ENCODE measurements around the gene CCDC194. TPM values are rescaled to one million over a fixed set of nuclear protein-coding genes. Genes with fewer than 3 reads are reported as not detected.
A peak's percentile ranks its signal among the peaks of the same experiment; 100 is the strongest.

CCDC194 gene
- total and polyA plus RNA-seq, 9 donors = not detected

DNA sequence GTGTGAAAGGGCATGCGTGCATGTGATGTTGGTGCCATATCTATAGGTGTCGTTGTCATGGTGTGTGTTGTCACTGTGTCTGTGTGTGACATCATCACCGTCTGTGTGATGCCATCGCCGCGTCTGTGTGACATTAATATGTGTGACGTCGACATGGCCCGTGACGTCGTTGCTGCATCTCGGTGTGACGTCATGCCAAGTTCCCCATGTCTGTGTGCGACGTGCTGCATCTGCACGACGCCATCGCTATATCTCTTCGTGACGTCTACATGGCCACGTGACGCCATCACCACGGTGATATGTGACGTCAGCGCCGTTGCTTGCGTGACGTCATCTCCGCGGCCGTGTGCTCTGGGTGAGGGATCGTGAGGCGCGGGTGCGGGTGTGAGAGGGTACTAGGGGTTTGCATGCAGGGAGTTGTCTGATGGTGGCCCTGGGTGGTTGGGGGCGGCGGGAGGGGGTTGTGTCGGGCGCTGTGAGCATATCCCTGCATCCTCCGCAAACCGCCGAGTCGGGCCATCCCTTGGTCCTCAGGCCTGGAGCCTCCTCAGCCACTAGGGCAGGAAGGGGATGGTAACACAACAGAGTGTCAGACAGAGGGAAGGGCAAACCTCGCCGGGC is 42.1 kb downstream of the CCDC194 start:
- 92% methylated on average over 39 of the region's 45 CpGs for WGBS (ENCODE audit: insufficient coverage)

GRCh38 chr19:17348700-17349099 is 45.3 kb downstream of the CCDC194 start:
- peak overlapping the region; percentile 86 for H3K27ac ChIP-seq (ENCODE audit: low read length)
- no peaks in the 10 kb centered on the region for H3K36me3 ChIP-seq (ENCODE audit: control insufficient read depth, insufficient read depth, low read length)
- no peak overlapping the region for H3K4me3 ChIP-seq (ENCODE audit: low read length)
- 2% methylated on average over 6 of the region's 12 CpGs for WGBS (ENCODE audit: insufficient coverage)
- no peaks in the 10 kb centered on the region for H3K9me3 ChIP-seq (replicated peaks; ENCODE audit: control insufficient read depth, low read depth, low read length)
- peaks cover 3% of the 10 kb centered on the region for H3K27me3 ChIP-seq (ENCODE audit: control insufficient read depth, insufficient read depth, low read length)
- peaks cover 36% of the 10 kb centered on the region for H3K4me1 ChIP-seq (ENCODE audit: control insufficient read depth, insufficient read depth, low read length)
- DNase-seq = peak; percentile 84

More for the DNA sequence above, 42.1 kb downstream of the CCDC194 start:
- Histone ChIP-seq H3K4me1 (ENCODE audit: control insufficient read depth, insufficient read depth, low read length) (peaks cover 31% of the 10 kb centered on the region), H3K36me3 (ENCODE audit: control insufficient read depth, insufficient read depth, low read length) (no peaks in the 10 kb centered on the region), H3K4me3 (ENCODE audit: low read length) (no peak overlapping the region), H3K27me3 (ENCODE audit: control insufficient read depth, insufficient read depth, low read length) (peaks cover 3% of the 10 kb centered on the region), H3K27ac (ENCODE audit: low read length) (no peak overlapping the region), H3K9me3 (replicated peaks; ENCODE audit: control insufficient read depth, low read depth, low read length) (no peaks in the 10 kb centered on the region)
- no peak for DNase-seq

GRCh38 chr19:17347877-17348276 is 46.1 kb downstream of the CCDC194 start:
- Histone ChIP-seq H3K4me3 (ENCODE audit: low read length) (no peak overlapping the region), H3K9me3 (replicated peaks; ENCODE audit: control insufficient read depth, low read depth, low read length) (no peaks in the 10 kb centered on the region), H3K36me3 (ENCODE audit: control insufficient read depth, insufficient read depth, low read length) (no peaks in the 10 kb centered on the region), H3K27me3 (ENCODE audit: control insufficient read depth, insufficient read depth, low read length) (peaks cover 3% of the 10 kb centered on the region), H3K4me1 (ENCODE audit: control insufficient read depth, insufficient read depth, low read length) (peaks cover 30% of the 10 kb centered on the region), H3K27ac (ENCODE audit: low read length) (peak overlapping the region; percentile 86)
- no peak for DNase-seq
- WGBS (ENCODE audit: insufficient coverage) = no CpG with 5 or more reads among the region's 2 CpGs

DNA sequence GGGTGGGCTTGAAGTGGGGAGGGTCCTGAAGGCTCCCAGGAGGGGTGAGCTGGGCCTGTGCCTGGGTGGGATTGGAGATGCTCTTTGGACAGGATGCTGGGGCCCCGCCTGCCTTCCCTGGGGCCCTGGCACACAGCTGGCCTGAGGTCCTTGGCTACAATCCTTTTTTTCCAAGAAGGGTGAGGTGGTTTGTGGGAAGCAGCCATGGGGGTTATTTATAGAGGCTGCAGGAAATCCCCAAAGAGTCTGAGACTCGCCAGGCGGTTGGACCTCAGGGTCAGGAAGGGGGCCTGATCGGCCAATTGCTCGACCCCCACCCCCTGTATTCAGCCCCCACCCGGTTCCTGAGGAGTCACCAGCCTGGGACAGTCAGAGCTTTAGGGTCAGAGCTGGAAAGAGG is 46.6 kb downstream of the CCDC194 start:
- WGBS (ENCODE audit: insufficient coverage) = 60% methylated on average over 1 of the region's 6 CpGs
- Histone ChIP-seq H3K9me3 (replicated peaks; ENCODE audit: control insufficient read depth, low read depth, low read length) (no peaks in the 10 kb centered on the region), H3K4me1 (ENCODE audit: control insufficient read depth, insufficient read depth, low read length) (peaks cover 27% of the 10 kb centered on the region), H3K36me3 (ENCODE audit: control insufficient read depth, insufficient read depth, low read length) (no peaks in the 10 kb centered on the region), H3K4me3 (ENCODE audit: low read length) (no peak overlapping the region), H3K27me3 (ENCODE audit: control insufficient read depth, insufficient read depth, low read length) (peaks cover 3% of the 10 kb centered on the region), H3K27ac (ENCODE audit: low read length) (peak overlapping the region; percentile 86)
- DNase-seq = peak; percentile 63

DNA sequence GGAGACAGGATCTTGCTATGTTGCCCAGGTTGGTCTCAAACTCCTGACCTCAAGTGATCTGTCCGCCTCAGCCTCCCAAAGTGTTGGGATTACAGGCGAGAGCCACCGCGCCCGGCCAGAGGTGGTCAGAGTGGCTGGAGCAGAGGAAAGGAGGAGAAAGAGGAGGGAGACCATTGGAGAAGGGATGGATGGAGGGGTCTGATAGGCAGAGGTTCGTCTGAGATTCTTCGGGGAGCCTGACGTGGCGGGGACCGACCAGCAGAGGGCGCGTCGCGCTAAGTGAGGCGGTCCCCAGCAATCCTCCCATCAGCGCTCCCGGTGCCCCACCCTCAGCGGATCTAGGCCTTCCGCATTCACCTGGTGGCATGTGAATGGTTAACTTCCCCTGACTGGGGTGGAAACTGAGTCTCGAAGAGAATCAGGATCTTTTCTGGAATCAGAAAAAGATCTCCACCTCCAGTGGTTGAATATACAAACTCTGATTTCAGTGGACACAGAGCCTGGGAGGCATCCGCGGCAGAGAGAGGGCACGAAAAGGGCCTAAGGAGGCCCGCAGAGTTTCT is 47.8 kb downstream of the CCDC194 start:
- peak; percentile 69 for DNase-seq
- no peak overlapping the region for H3K4me3 ChIP-seq (ENCODE audit: low read length)
- no peaks in the 10 kb centered on the region for H3K9me3 ChIP-seq (replicated peaks; ENCODE audit: control insufficient read depth, low read depth, low read length)
- peak overlapping the region; percentile 86 for H3K27ac ChIP-seq (ENCODE audit: low read length)
- H3K36me3 ChIP-seq (ENCODE audit: control insufficient read depth, insufficient read depth, low read length) = peaks cover 6% of the 10 kb centered on the region
- peaks cover 27% of the 10 kb centered on the region for H3K4me1 ChIP-seq (ENCODE audit: control insufficient read depth, insufficient read depth, low read length)
- 32% methylated on average over 12 of the region's 24 CpGs for WGBS (ENCODE audit: insufficient coverage)
- H3K27me3 ChIP-seq (ENCODE audit: control insufficient read depth, insufficient read depth, low read length) = peaks cover 3% of the 10 kb centered on the region

DNA sequence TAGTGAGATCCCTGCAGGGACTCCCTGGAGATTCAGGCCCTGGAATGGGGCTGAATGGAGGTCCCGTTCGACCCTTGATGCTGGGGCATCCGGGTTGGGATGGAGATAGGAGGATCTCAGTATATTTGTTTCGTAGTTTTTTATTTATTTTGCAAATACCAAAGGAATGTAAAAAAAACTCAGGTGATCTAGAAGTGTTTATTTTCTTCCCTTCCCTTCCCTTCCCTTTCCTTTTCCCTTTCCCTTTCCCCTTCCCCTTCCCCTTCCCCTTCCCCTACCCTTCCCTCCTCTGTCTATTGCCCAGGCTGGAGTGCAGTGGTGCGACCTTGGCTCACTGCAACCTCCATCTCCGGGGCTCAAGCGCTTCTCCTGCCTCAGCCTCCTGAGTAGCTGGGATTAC is 52.2 kb downstream of the CCDC194 start:
- no peaks in the 10 kb centered on the region for H3K9me3 ChIP-seq (replicated peaks; ENCODE audit: control insufficient read depth, low read depth, low read length)
- DNase-seq = no peak
- peaks cover 19% of the 10 kb centered on the region for H3K4me1 ChIP-seq (ENCODE audit: control insufficient read depth, insufficient read depth, low read length)
- no peak overlapping the region for H3K27ac ChIP-seq (ENCODE audit: low read length)
- 80% methylated on average over 3 of the region's 7 CpGs for WGBS (ENCODE audit: insufficient coverage)
- no peaks in the 10 kb centered on the region for H3K27me3 ChIP-seq (ENCODE audit: control insufficient read depth, insufficient read depth, low read length)
- no peak overlapping the region for H3K4me3 ChIP-seq (ENCODE audit: low read length)
- H3K36me3 ChIP-seq (ENCODE audit: control insufficient read depth, insufficient read depth, low read length) = peaks cover 13% of the 10 kb centered on the region

DNA sequence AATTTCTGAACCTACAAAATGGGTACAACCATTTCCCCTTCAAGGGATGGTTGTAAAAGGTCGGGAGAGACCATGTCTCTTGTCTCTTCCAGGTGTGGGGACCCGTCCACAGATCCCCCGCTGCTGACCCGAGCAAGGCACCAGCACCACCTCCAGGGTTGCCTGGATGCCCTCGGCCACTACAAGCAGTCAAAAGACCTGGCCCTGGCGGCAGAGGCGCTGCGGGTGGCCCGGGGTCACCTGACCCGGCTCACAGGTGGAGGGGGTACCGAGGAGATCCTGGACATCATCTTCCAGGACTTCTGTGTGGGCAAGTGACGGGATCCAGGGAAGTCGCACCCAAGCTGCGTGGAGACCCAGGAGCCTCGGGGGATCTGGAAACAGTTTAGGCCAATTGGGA is 52.6 kb downstream of the CCDC194 start:
- Histone ChIP-seq H3K27me3 (ENCODE audit: control insufficient read depth, insufficient read depth, low read length) (no peaks in the 10 kb centered on the region), H3K27ac (ENCODE audit: low read length) (no peak overlapping the region), H3K4me3 (ENCODE audit: low read length) (no peak overlapping the region), H3K4me1 (ENCODE audit: control insufficient read depth, insufficient read depth, low read length) (peaks cover 20% of the 10 kb centered on the region), H3K9me3 (replicated peaks; ENCODE audit: control insufficient read depth, low read depth, low read length) (no peaks in the 10 kb centered on the region), H3K36me3 (ENCODE audit: control insufficient read depth, insufficient read depth, low read length) (peaks cover 13% of the 10 kb centered on the region)
- 89% methylated on average over 15 of the region's 15 CpGs for WGBS (ENCODE audit: insufficient coverage)
- no peak for DNase-seq

GRCh38 chr19:17340871-17341357 is 53.1 kb downstream of the CCDC194 start:
- H3K4me1 ChIP-seq (ENCODE audit: control insufficient read depth, insufficient read depth, low read length) = peaks cover 18% of the 10 kb centered on the region
- whole genome bisulfite sequencing (ENCODE audit: insufficient coverage) = 55% methylated on average over 15 of the region's 17 CpGs
- no peak overlapping the region for H3K27ac ChIP-seq (ENCODE audit: low read length)
- no peak for DNase-seq
- no peaks in the 10 kb centered on the region for H3K9me3 ChIP-seq (replicated peaks; ENCODE audit: control insufficient read depth, low read depth, low read length)
- peaks cover 13% of the 10 kb centered on the region for H3K36me3 ChIP-seq (ENCODE audit: control insufficient read depth, insufficient read depth, low read length)
- H3K4me3 ChIP-seq (ENCODE audit: low read length) = no peak overlapping the region
- no peaks in the 10 kb centered on the region for H3K27me3 ChIP-seq (ENCODE audit: control insufficient read depth, insufficient read depth, low read length)

Other genes with a start within 250 kb of the CCDC194 start
- gene USE1, start 178.8 kb downstream of the CCDC194 start, total RNA-seq = 21.0 TPM
- gene USE1, start 178.8 kb downstream of the CCDC194 start, polyA plus RNA-seq (ENCODE audit: insufficient read depth in 1 of 8, insufficient read length in 8 of 8, low replicate concordance in 1 of 8) = 10 to 100 TPM; 25.1 to 36.0 (median 29.3) TPM
- 3.1 TPM for gene OCEL1, start 168.0 kb downstream of the CCDC194 start, total RNA-seq
- gene OCEL1, start 168.0 kb downstream of the CCDC194 start, polyA plus RNA-seq (ENCODE audit: insufficient read depth in 1 of 8, insufficient read length in 8 of 8, low replicate concordance in 1 of 8) = 10 to 100 TPM in 1 of 8 donors, 1 to 10 TPM in 7; 6.7 to 14.2 (median 9.4) TPM
- gene NR2F6, start 148.3 kb downstream of the CCDC194 start, total RNA-seq = 32.4 TPM
- 10 to 100 TPM; 26.5 to 37.9 (median 30.8) TPM for gene NR2F6, start 148.3 kb downstream of the CCDC194 start, polyA plus RNA-seq (ENCODE audit: insufficient read depth in 1 of 8, insufficient read length in 8 of 8, low replicate concordance in 1 of 8)
- 5.2 TPM for gene USHBP1, start 129.5 kb downstream of the CCDC194 start, total RNA-seq
- gene USHBP1, start 129.5 kb downstream of the CCDC194 start, polyA plus RNA-seq (ENCODE audit: insufficient read depth in 1 of 8, insufficient read length in 8 of 8, low replicate concordance in 1 of 8) = 1 to 10 TPM; 5.4 to 8.8 (median 6.5) TPM
- gene BABAM1, start 126.8 kb downstream of the CCDC194 start, total RNA-seq = 85.8 TPM
- 10 to 100 TPM; 81.3 to 97.9 (median 92.8) TPM for gene BABAM1, start 126.8 kb downstream of the CCDC194 start, polyA plus RNA-seq (ENCODE audit: insufficient read depth in 1 of 8, insufficient read length in 8 of 8, low replicate concordance in 1 of 8)
- 0.44 TPM for gene ANKLE1, start 112.3 kb downstream of the CCDC194 start, total RNA-seq
- gene ANKLE1, start 112.3 kb downstream of the CCDC194 start, polyA plus RNA-seq (ENCODE audit: insufficient read depth in 1 of 8, insufficient read length in 8 of 8, low replicate concordance in 1 of 8) = 1 to 10 TPM in 5 of 8 donors, under 1 TPM in 3; 0.70 to 1.5 (median 1.2) TPM
- 6.1 TPM for gene ABHD8, start 90.8 kb downstream of the CCDC194 start, total RNA-seq
- gene ABHD8, start 90.8 kb downstream of the CCDC194 start, polyA plus RNA-seq (ENCODE audit: insufficient read depth in 1 of 8, insufficient read length in 8 of 8, low replicate concordance in 1 of 8) = 10 to 100 TPM in 1 of 8 donors, 1 to 10 TPM in 7; 7.5 to 10.1 (median 8.4) TPM
- 28.3 TPM for gene MRPL34, start 88.3 kb downstream of the CCDC194 start, total RNA-seq
- 10 to 100 TPM; 25.0 to 43.0 (median 36.4) TPM for gene MRPL34, start 88.3 kb downstream of the CCDC194 start, polyA plus RNA-seq (ENCODE audit: insufficient read depth in 1 of 8, insufficient read length in 8 of 8, low replicate concordance in 1 of 8)
- 18.6 TPM for gene DDA1, start 84.6 kb downstream of the CCDC194 start, total RNA-seq
- gene DDA1, start 84.6 kb downstream of the CCDC194 start, polyA plus RNA-seq (ENCODE audit: insufficient read depth in 1 of 8, insufficient read length in 8 of 8, low replicate concordance in 1 of 8) = 10 to 100 TPM; 32.5 to 42.2 (median 36.8) TPM
- gene ANO8, start 59.3 kb downstream of the CCDC194 start, total RNA-seq = 3.9 TPM
- 1 to 10 TPM; 4.3 to 8.3 (median 6.9) TPM for gene ANO8, start 59.3 kb downstream of the CCDC194 start, polyA plus RNA-seq (ENCODE audit: insufficient read depth in 1 of 8, insufficient read length in 8 of 8, low replicate concordance in 1 of 8)
- 7.6 TPM for gene GTPBP3, start 56.6 kb downstream of the CCDC194 start, total RNA-seq
- gene GTPBP3, start 56.6 kb downstream of the CCDC194 start, polyA plus RNA-seq (ENCODE audit: insufficient read depth in 1 of 8, insufficient read length in 8 of 8, low replicate concordance in 1 of 8) = 10 to 100 TPM in 5 of 8 donors, 1 to 10 TPM in 3; 9.2 to 16.3 (median 13.2) TPM
- gene PLVAP, start 16.9 kb downstream of the CCDC194 start, total RNA-seq = 23.1 TPM
- 10 to 100 TPM; 43.2 to 70.0 (median 62.8) TPM for gene PLVAP, start 16.9 kb downstream of the CCDC194 start, polyA plus RNA-seq (ENCODE audit: insufficient read depth in 1 of 8, insufficient read length in 8 of 8, low replicate concordance in 1 of 8)
- gene BST2, start 11.4 kb upstream of the CCDC194 start, total RNA-seq = 4.7 TPM
- gene BST2, start 11.4 kb upstream of the CCDC194 start, polyA plus RNA-seq (ENCODE audit: insufficient read depth in 1 of 8, insufficient read length in 8 of 8, low replicate concordance in 1 of 8) = 1 to 10 TPM; 5.9 to 9.3 (median 6.3) TPM
- gene MVB12A, start 25.9 kb upstream of the CCDC194 start, total RNA-seq = 32.9 TPM
- 10 to 100 TPM; 29.5 to 44.3 (median 33.2) TPM for gene MVB12A, start 25.9 kb upstream of the CCDC194 start, polyA plus RNA-seq (ENCODE audit: insufficient read depth in 1 of 8, insufficient read length in 8 of 8, low replicate concordance in 1 of 8)
- gene TMEM221, start 54.5 kb upstream of the CCDC194 start, total RNA-seq = 1.0 TPM
- 1 to 10 TPM; 1.0 to 1.8 (median 1.2) TPM for gene TMEM221, start 54.5 kb upstream of the CCDC194 start, polyA plus RNA-seq (ENCODE audit: insufficient read depth in 1 of 8, insufficient read length in 8 of 8, low replicate concordance in 1 of 8)
- not detected for gene NXNL1, start 66.7 kb upstream of the CCDC194 start, total RNA-seq
- gene NXNL1, start 66.7 kb upstream of the CCDC194 start, polyA plus RNA-seq (ENCODE audit: insufficient read depth in 1 of 8, insufficient read length in 8 of 8, low replicate concordance in 1 of 8) = not detected
- 11.6 TPM for gene SLC27A1, start 76.3 kb upstream of the CCDC194 start, total RNA-seq
- 10 to 100 TPM; 11.8 to 20.7 (median 16.9) TPM for gene SLC27A1, start 76.3 kb upstream of the CCDC194 start, polyA plus RNA-seq (ENCODE audit: insufficient read depth in 1 of 8, insufficient read length in 8 of 8, low replicate concordance in 1 of 8)
- 46.5 TPM for gene PGLS, start 117.5 kb upstream of the CCDC194 start, total RNA-seq
- 10 to 100 TPM; 46.9 to 70.5 (median 54.0) TPM for gene PGLS, start 117.5 kb upstream of the CCDC194 start, polyA plus RNA-seq (ENCODE audit: insufficient read depth in 1 of 8, insufficient read length in 8 of 8, low replicate concordance in 1 of 8)
- 42.1 TPM for gene COLGALT1, start 161.5 kb upstream of the CCDC194 start, total RNA-seq
- gene COLGALT1, start 161.5 kb upstream of the CCDC194 start, polyA plus RNA-seq (ENCODE audit: insufficient read depth in 1 of 8, insufficient read length in 8 of 8, low replicate concordance in 1 of 8) = 10 to 100 TPM; 68.3 to 97.0 (median 77.4) TPM

All from muscle of leg (tissue), 11 donors.